GM18867 (cell line): ENCODE measurements around the gene HOXC10.

ENCODE experiments used
- ATAC-seq: cut with Tn5 transposase; IDR thresholded peaks from one replicate; pipeline ENCODE4 v1.9.1; 2021; ENCODE audit warnings: mild to moderate bottlenecking, moderate library complexity; ENCODE audit not compliant: unreplicated experiment

HOXC10 gene

GRCh38 chr12:53975479-53976152, 9.3 kb upstream of the HOXC10 start:
- no peak for ATAC-seq

GRCh38 chr12:53976172-53976822, 8.6 kb upstream of the HOXC10 start:
- no peak for ATAC-seq

GRCh38 chr12:53976823-53977595, 7.9 kb upstream of the HOXC10 start:
- no peak for ATAC-seq

GRCh38 chr12:53977596-53978445, 7.1 kb upstream of the HOXC10 start:
- no peak for ATAC-seq

- no peak for ATAC-seq
These were observed 6.2 kb upstream of the HOXC10 start for GRCh38 chr12:53978477-53979356.

GRCh38 chr12:53980104-53980801, 4.7 kb upstream of the HOXC10 start:
- no peak for ATAC-seq

- no peak for ATAC-seq
These were observed 4.0 kb upstream of the HOXC10 start for GRCh38 chr12:53980802-53981496.

- no peak for ATAC-seq
These were observed 3.0 kb upstream of the HOXC10 start for GRCh38 chr12:53981634-53982565.

- no peak for ATAC-seq
These were observed 2.0 kb upstream of the HOXC10 start for GRCh38 chr12:53982648-53983567.

GRCh38 chr12:53983568-53983949, 1.4 kb upstream of the HOXC10 start:
- ATAC-seq: no peak

GRCh38 chr12:53983950-53984572, 885 bp upstream of the HOXC10 start:
- no peak for ATAC-seq

GRCh38 chr12:53985692-53985993, 697 bp downstream of the HOXC10 start:
- no peak for ATAC-seq

GRCh38 chr12:53985994-53986685, 1.2 kb downstream of the HOXC10 start:
- no peak for ATAC-seq

GRCh38 chr12:53986686-53987483, 1.9 kb downstream of the HOXC10 start:
- no peak for ATAC-seq

- no peak for ATAC-seq
These were observed 2.9 kb downstream of the HOXC10 start for GRCh38 chr12:53987787-53988230.
